C4-2B (cell line): ENCODE data around the gene DEK.

Experiments used
- CTCF ChIP-seq: fragments of 450-650 bp; conservative IDR thresholded peaks from 2 replicates; pipeline ENCODE4 v1.5.1; 2017; ENCODE audit warnings: mild to moderate bottlenecking
- ZFX ChIP-seq: fragments of 450-650 bp; IDR thresholded peaks from 2 replicates; pipeline ENCODE4 v1.6.1; 2017

- TF ChIP-seq CTCF = no peak
- no peak for TF ChIP-seq ZFX
Observed at GRCh38 chr6:18253635-18254034, 10.7 kb downstream of the DEK start.
